Left ventricle myocardium inferior (tissue), 1 donor: Measurements from ENCODE around the gene MFAP3L. TPM values are rescaled to one million over a fixed set of nuclear protein-coding genes. Genes with fewer than 3 reads are reported as not detected.

Source experiments
- DNase-seq: peaks from one replicate; pipeline ENCODE4 v3.0.0-alpha.2; 2020
- H3K27ac ChIP-seq: fragments of 200-600 bp; replicated peaks from 2 replicates; pipeline ENCODE4 v1.8.0; 2021
- H3K27me3 ChIP-seq: fragments of 200-600 bp; 2 replicates; pipeline ENCODE4 v1.8.0; 2021; ENCODE audit warnings: low read depth
- H3K36me3 ChIP-seq: fragments of 200-600 bp; 2 replicates; pipeline ENCODE4 v1.8.0; 2021
- H3K4me1 ChIP-seq: fragments of 200-600 bp; 2 replicates; pipeline ENCODE4 v1.8.0; 2021
- H3K4me3 ChIP-seq: fragments of 200-600 bp; 2 replicates; pipeline ENCODE4 v1.8.0; 2021; ENCODE audit warnings: mild to moderate bottlenecking, moderate library complexity
- H3K9me3 ChIP-seq: fragments of 200-600 bp; replicated peaks from 2 replicates; pipeline ENCODE4 v1.8.0; 2021
- intact Hi-C: fragments of 100-400 bp; cut with micrococcal nuclease; formaldehyde crosslinking; loops from one replicate; pipeline ENCODE4 v1.11.0; 2022
- total RNA-seq: library from RNA; stranded (reverse); fragmentation: NEBNext Ultra II Directional; extraction: Animal tissue kit (Norgen Biotek cat#: 25700); gene quantifications from one replicate; pipeline ENCODE4 v1.2.1, GENCODE V29; 2021
- TF ChIP-seq, protein P1 (sequence below): fragments of 200-600 bp; IDR thresholded peaks from 2 replicates; pipeline ENCODE4 v1.8.0; 2021; ENCODE audit warnings: antibody characterized with exemption, mild to moderate bottlenecking, borderline replicate concordance
- donor health status: DM: no; HTN: yes; CAD: no; lungs with severe emphysema.

MFAP3L gene
- total RNA-seq, 1 donor from 2014 or later: 3.1 TPM

DNA sequence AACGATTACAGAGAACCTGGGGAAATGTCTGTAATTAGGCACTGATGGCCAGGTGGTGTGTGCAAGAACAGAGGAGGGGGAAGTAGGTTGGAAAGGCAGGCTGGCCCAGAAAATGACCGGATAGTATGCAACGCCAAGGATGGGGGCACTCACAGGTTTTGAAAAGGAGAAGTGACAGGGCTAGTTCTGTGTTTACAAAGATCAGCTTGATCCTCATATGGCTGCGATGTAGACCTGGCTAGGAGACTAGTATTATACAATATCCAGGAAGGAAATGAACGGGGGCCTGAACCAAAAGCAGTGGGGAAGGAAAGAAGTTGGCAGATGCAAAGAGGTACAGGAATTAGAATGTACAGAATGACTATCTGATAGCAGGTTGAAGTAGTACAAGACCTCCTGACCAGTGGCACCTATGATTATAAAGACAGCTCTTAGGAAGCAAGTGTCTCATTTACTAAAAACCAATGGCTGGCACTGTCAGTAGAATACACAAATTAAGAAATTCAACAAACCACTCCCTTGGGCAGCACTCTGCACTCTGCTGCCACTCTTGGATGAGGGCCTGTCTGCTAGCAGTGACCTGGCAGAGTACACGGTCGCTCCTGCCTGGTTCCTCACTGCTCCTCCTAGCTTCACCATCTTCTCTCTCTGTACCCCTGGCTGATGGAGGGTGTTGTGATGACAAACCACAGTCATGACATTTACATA, 14.1 kb downstream of the MFAP3L start:
- Histone ChIP-seq H3K27ac (no peak overlapping the region), H3K27me3 (no peaks in the 10 kb centered on the region), H3K9me3 (no peaks in the 10 kb centered on the region), H3K4me1 (no peaks in the 10 kb centered on the region), H3K36me3 (no peaks in the 10 kb centered on the region), H3K4me3 (no peak overlapping the region)
- no peak for DNase-seq
- intact Hi-C loops: no loop called here
- TF ChIP-seq, protein P1, sequence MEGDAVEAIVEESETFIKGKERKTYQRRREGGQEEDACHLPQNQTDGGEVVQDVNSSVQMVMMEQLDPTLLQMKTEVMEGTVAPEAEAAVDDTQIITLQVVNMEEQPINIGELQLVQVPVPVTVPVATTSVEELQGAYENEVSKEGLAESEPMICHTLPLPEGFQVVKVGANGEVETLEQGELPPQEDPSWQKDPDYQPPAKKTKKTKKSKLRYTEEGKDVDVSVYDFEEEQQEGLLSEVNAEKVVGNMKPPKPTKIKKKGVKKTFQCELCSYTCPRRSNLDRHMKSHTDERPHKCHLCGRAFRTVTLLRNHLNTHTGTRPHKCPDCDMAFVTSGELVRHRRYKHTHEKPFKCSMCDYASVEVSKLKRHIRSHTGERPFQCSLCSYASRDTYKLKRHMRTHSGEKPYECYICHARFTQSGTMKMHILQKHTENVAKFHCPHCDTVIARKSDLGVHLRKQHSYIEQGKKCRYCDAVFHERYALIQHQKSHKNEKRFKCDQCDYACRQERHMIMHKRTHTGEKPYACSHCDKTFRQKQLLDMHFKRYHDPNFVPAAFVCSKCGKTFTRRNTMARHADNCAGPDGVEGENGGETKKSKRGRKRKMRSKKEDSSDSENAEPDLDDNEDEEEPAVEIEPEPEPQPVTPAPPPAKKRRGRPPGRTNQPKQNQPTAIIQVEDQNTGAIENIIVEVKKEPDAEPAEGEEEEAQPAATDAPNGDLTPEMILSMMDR: no peak

DNA sequence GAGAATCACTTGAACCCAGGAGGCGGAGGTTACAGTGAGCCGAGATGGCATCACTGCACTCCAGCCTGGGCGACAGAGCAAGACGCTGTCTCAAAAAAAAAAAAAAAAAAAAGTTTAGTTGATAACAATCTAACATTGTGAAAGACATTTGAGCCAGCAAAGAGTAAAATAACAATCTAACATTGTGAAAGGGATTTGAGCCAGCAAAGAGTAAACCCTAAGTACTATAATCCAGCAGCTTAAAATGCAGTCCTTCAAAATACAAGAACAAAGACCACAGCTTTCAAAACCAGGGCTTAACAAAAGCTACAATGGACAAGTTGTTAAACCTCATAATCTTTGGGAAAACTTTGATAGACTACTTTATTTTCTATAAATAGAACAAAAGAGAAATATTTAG, 16.9 kb downstream of the MFAP3L start:
- Histone ChIP-seq H3K4me3 (no peak overlapping the region), H3K36me3 (no peaks in the 10 kb centered on the region), H3K27ac (no peak overlapping the region), H3K9me3 (no peaks in the 10 kb centered on the region), H3K4me1 (peaks cover 7% of the 10 kb centered on the region), H3K27me3 (no peaks in the 10 kb centered on the region)
- TF ChIP-seq, protein P1: no peak
- DNase-seq: no peak
- intact Hi-C loops: no loop called here

GRCh38 chr4:170008801-170009200, 17.4 kb downstream of the MFAP3L start:
- Histone ChIP-seq H3K27me3 (no peaks in the 10 kb centered on the region), H3K4me1 (peaks cover 7% of the 10 kb centered on the region), H3K27ac (no peak overlapping the region), H3K4me3 (no peak overlapping the region), H3K9me3 (no peaks in the 10 kb centered on the region), H3K36me3 (no peaks in the 10 kb centered on the region)
- intact Hi-C loops: no loop called here
- DNase-seq: no peak
- TF ChIP-seq, protein P1: no peak

GRCh38 chr4:170008371-170008770, 17.8 kb downstream of the MFAP3L start:
- H3K4me1 ChIP-seq: peaks cover 7% of the 10 kb centered on the region
- intact Hi-C loops: no loop called here
- TF ChIP-seq, protein P1: no peak

GRCh38 chr4:170007113-170007512, 19.1 kb downstream of the MFAP3L start:
- Histone ChIP-seq H3K4me1 (peaks cover 7% of the 10 kb centered on the region), H3K4me3 (no peak overlapping the region), H3K27ac (no peak overlapping the region), H3K9me3 (no peaks in the 10 kb centered on the region), H3K27me3 (no peaks in the 10 kb centered on the region), H3K36me3 (no peaks in the 10 kb centered on the region)
- TF ChIP-seq, protein P1: no peak
- intact Hi-C loops: no loop called here
- no peak for DNase-seq

More at GRCh38 chr4:170008371-170008770, 17.8 kb downstream of the MFAP3L start:
- H3K36me3 ChIP-seq: no peaks in the 10 kb centered on the region
- no peaks in the 10 kb centered on the region for H3K9me3 ChIP-seq
- DNase-seq: no peak
- no peak overlapping the region for H3K27ac ChIP-seq
- no peak overlapping the region for H3K4me3 ChIP-seq
- H3K27me3 ChIP-seq: no peaks in the 10 kb centered on the region
